Liver (tissue), 3 donors: ENCODE results near the gene RAC2.

Experiments
- CTCF ChIP-seq: fragments of 150-350 bp; IDR thresholded peaks from 2 replicates; pipeline ENCODE4 v1.5.1; 2017; ENCODE audit warnings: improper control_type of control experiment, low read depth, low read length; ENCODE audit not compliant: missing input control
- NR2F2 ChIP-seq: IDR thresholded peaks from 2 replicates; pipeline ENCODE4 v1.6.1; 2016; ENCODE audit warnings: antibody characterized with exemption
- donor health status: healthy.
- donor health status: healthy.

DNA sequence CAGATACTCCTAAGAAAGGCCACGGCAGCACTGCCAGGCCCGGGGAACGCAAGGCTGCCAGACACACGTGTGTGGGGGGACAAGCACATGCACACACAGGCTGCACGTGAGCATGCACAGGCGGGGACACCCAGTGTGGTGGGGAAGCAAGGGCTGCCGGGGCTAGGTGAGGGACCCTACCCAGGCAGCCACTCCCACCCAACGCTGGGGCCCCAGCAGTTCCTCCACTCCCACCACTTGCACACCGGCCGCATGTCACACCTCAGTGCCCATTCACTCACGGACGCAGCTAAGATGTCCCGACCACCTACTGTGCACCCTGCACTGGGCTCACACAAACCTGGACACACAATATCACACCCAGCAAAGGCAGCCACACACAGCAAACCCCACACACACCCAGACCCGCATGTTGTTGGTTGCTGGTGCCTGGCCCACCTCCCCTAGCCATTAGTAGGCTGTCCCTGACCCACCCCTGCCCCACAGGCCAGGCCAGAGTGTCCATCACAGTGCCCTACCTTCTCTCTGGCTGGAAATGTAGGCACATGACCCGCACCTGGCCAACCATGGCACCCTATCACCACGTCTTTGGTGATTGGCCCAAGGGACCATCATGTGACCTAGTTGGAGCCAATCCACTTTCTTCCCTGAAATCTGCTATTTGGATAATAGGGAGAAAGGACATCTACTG is 40.6 kb downstream of the RAC2 start:
- TF ChIP-seq NR2F2 (no peak), CTCF (no peak)
